Parathyroid adenoma (tissue), 2 donors: ENCODE measurements around the gene NTRK3.

ENCODE experiments used
- H2AFZ ChIP-seq: fragments of 300-600 bp; sonication (generic); one replicate; pipeline ENCODE4 v1.7.0; 2017; ENCODE audit warnings: antibody characterized with exemption, mild to moderate bottlenecking
- H3K27ac ChIP-seq: fragments of 300-600 bp; sonication (generic); one replicate; pipeline ENCODE4 v1.7.0; 2017
- H3K27me3 ChIP-seq: fragments of 300-600 bp; sonication (generic); one replicate; pipeline ENCODE4 v1.7.0; 2017; ENCODE audit warnings: low read length; ENCODE audit not compliant: control insufficient read depth, insufficient read depth
- H3K36me3 ChIP-seq: fragments of 300-600 bp; sonication (generic); one replicate; pipeline ENCODE4 v1.7.0; 2017; ENCODE audit warnings: low read length; ENCODE audit not compliant: control insufficient read depth, insufficient read depth
- H3K4me1 ChIP-seq: fragments of 300-600 bp; sonication (generic); one replicate; pipeline ENCODE4 v1.7.0; 2017; ENCODE audit warnings: control low read depth
- H3K4me2 ChIP-seq: fragments of 300-600 bp; sonication (generic); one replicate; pipeline ENCODE4 v1.7.0; 2017; ENCODE audit warnings: low read length
- H3K4me3 ChIP-seq: fragments of 300-600 bp; sonication (generic); one replicate; pipeline ENCODE4 v1.7.0; 2017; ENCODE audit warnings: low read depth, low read length
- H3K79me2 ChIP-seq: fragments of 300-600 bp; sonication (generic); one replicate; pipeline ENCODE4 v1.7.0; 2017; ENCODE audit warnings: control low read depth
- H3K9ac ChIP-seq: fragments of 300-600 bp; sonication (generic); one replicate; pipeline ENCODE4 v1.7.0; 2017; ENCODE audit warnings: mild to moderate bottlenecking
- H3K9me3 ChIP-seq: fragments of 300-600 bp; sonication (generic); one replicate; pipeline ENCODE4 v1.7.0; 2017; ENCODE audit warnings: low read length; ENCODE audit not compliant: control insufficient read depth
- CTCF ChIP-seq: fragments of 300-600 bp; sonication (generic); IDR thresholded peaks from one replicate; pipeline ENCODE4 v1.7.0; 2017; ENCODE audit warnings: antibody characterized with exemption, mild to moderate bottlenecking
- donor health status: primary hyperparathyroidism.

The NTRK3 gene

GRCh38 chr15:87959080-87959479, 297.5 kb downstream of the NTRK3 start:
- TF ChIP-seq CTCF = no peak
- no peaks in the 10 kb centered on the region for H3K36me3 ChIP-seq

DNA sequence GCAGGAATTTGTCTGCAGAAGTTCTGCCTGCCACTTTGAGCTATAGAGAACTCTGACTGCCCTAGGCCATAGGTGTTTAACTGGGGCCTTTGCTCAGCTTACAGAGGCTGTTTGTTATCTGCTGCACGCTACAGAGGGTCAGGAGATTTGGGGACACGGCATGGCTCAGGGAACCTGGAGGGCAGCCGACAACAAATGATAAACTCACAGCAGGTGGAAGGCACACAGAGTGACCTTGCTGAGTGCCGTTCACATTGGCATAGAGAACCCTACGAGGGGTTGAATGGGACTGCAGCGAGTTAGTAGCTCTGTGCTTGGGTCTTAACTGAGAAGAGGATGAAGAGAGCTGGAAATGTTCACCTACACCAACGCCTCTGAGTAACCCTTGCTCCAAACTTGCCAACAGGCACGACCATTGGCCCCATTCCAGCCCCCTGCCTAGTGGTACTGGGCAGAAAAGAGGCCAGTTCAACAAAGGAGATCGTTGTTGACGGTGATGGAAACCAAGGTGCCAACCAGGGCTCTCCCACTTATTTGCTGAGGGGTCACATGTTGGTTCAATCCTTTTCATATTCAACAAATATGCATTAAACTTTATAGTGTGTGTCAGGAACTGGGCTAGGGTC, 301.1 kb downstream of the NTRK3 start:
- Histone ChIP-seq H3K27me3 (no peaks in the 10 kb centered on the region), H3K9ac (no peak overlapping the region), H3K36me3 (no peaks in the 10 kb centered on the region), H3K79me2 (no peaks in the 10 kb centered on the region), H3K4me2 (no peak overlapping the region), H2AFZ (no peak overlapping the region), H3K27ac (no peak overlapping the region), H3K4me1 (no peaks in the 10 kb centered on the region), H3K9me3 (no peaks in the 10 kb centered on the region), H3K4me3 (no peak overlapping the region)
- no peak for TF ChIP-seq CTCF

More at GRCh38 chr15:87959080-87959479, 297.5 kb downstream of the NTRK3 start:
- H3K4me1 ChIP-seq = no peaks in the 10 kb centered on the region
- H3K27me3 ChIP-seq = no peaks in the 10 kb centered on the region
- H3K4me2 ChIP-seq = no peak overlapping the region
- no peaks in the 10 kb centered on the region for H3K79me2 ChIP-seq
- no peaks in the 10 kb centered on the region for H3K9me3 ChIP-seq
- no peak overlapping the region for H2AFZ ChIP-seq
- no peak overlapping the region for H3K4me3 ChIP-seq
- no peak overlapping the region for H3K9ac ChIP-seq
- H3K27ac ChIP-seq = no peak overlapping the region

DNA sequence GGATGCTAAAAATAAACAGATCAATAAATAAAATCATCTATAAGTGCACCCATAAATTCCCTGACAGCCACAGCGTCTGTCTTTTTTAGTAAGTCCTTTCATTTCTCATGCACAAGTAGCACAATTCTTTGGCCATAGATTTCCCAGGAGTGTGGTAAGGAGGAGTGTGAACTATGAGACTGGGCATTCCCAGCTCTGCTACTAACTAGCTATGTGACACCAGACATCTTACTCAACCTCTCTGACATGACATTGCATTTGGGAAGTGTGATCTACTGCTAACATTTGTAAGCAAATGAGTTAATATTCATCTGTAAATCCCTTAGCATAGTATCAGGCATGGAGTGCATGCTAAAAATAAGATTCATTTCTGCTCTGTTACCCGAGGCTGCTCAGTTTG, 301.7 kb downstream of the NTRK3 start:
- Histone ChIP-seq H3K9ac (no peak overlapping the region), H3K36me3 (no peaks in the 10 kb centered on the region), H3K27me3 (no peaks in the 10 kb centered on the region), H3K79me2 (no peaks in the 10 kb centered on the region), H3K4me3 (no peak overlapping the region), H2AFZ (no peak overlapping the region), H3K4me2 (no peak overlapping the region), H3K27ac (no peak overlapping the region), H3K9me3 (no peaks in the 10 kb centered on the region), H3K4me1 (no peaks in the 10 kb centered on the region)
- no peak for TF ChIP-seq CTCF

DNA sequence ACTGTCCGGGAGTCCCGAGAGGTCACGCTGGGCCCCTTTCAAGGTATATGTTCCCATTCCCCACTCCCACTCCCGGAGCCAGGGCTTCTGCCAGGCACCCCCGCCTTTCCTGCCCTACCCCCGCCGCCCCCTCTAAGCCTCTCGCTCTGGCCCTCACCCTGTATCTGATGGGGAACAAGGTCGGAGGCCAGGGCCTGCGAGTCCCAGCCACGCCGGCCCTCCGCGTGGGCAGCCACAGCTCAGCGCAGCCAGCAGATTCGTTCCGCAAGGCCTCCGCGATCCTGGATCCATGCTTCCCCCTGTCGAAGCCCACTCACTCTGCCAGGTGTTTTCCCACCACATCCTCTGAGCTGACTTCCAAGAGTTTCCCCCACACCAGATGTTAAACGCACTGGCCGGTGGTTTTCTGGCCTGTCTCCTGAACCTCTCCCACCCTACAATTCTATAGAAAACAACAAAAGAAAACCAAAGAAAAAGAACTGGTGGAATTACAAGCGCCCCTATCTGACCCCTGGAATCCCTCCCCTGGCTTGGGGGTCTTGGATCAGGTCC, 303.7 kb downstream of the NTRK3 start:
- H3K27ac ChIP-seq = no peak overlapping the region
- no peak overlapping the region for H3K9ac ChIP-seq
- H3K4me1 ChIP-seq = no peaks in the 10 kb centered on the region
- no peak overlapping the region for H3K4me2 ChIP-seq
- no peak overlapping the region for H2AFZ ChIP-seq
- H3K79me2 ChIP-seq = no peaks in the 10 kb centered on the region
- H3K9me3 ChIP-seq = no peaks in the 10 kb centered on the region
- H3K4me3 ChIP-seq = no peak overlapping the region
- H3K36me3 ChIP-seq = no peaks in the 10 kb centered on the region
- no peak for TF ChIP-seq CTCF
- H3K27me3 ChIP-seq = no peaks in the 10 kb centered on the region
